Measurements from ENCODE around the gene ZMAT2.
"Not testable (repeated sequence)": the region's sequence is repeated elsewhere in the genome, so short reads cannot be mapped to it uniquely, and the experiment has no call there.

Gene ZMAT2

DNA sequence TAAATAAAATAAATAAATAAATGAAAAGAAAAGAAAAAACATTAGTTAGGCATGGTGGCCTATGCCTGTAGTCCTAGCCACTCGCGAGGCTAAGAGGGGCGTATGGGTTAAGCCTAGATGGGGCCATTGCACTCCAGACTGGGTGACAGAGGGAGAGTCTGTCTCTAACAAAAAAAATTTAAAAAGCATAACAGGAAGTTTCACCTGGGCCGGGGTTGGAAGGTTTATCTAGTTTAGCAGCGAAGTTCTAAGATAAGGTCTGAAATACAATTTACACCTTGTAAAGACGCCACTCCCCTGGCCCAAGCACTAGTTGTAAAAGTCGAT is 18.0 kb downstream of the ZMAT2 start:
- ChIA-PET POLR2A (interaction anchor here (0.6 to 1.3 kb wide), 5 partner anchors 9 to 318 kb away, joined by 3 to 4 read pairs (median 3); partner anchors contain the start of genes HARS1 and ZMAT2), CTCF (interaction anchor here (0.6 to 4.9 kb wide), 5 partner anchors 346 to 474 kb away, joined by 3 to 57 read pairs (median 6); partner anchors contain the start of gene SLC4A9)
- DNase-seq (ENCODE audit: low read depth, low spot score), result no peak
- TF ChIP-seq, protein P1, sequence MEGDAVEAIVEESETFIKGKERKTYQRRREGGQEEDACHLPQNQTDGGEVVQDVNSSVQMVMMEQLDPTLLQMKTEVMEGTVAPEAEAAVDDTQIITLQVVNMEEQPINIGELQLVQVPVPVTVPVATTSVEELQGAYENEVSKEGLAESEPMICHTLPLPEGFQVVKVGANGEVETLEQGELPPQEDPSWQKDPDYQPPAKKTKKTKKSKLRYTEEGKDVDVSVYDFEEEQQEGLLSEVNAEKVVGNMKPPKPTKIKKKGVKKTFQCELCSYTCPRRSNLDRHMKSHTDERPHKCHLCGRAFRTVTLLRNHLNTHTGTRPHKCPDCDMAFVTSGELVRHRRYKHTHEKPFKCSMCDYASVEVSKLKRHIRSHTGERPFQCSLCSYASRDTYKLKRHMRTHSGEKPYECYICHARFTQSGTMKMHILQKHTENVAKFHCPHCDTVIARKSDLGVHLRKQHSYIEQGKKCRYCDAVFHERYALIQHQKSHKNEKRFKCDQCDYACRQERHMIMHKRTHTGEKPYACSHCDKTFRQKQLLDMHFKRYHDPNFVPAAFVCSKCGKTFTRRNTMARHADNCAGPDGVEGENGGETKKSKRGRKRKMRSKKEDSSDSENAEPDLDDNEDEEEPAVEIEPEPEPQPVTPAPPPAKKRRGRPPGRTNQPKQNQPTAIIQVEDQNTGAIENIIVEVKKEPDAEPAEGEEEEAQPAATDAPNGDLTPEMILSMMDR (IDR thresholded peaks at IDR 0.05; ENCODE audit: insufficient read depth, low read length, missing control alignments), result no peak
- peak overlapping the region; percentile 34; the same call in 1 of the 2 replicates for H3K4me3 ChIP-seq (ENCODE audit: low read depth, low read length)

DNA sequence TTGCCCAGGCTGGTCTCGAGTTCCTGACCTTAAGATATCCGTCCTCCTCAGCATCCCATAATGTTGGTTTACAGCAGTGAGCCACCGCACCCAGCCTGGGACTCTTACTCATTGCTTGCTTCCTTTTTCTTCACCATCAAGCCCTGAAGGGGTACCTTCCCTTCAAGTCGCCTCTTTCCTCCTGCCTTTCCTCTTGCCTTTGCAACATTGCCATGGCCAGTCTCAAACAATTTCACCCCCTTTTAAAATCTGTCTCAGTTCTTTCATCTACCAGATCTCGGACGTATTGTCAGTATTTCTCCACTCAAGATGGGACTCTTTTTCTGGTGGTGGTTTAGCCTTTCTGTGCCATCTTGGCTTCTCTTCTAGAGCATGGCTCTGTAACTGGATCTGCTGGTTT is 20.5 kb downstream of the ZMAT2 start:
- H3K4me3 ChIP-seq (ENCODE audit: low read depth, low read length); POLR2A ChIA-PET; DNase-seq (ENCODE audit: low read depth, low spot score): not testable (repeated sequence)
- CTCF ChIA-PET, result interaction anchor here (0.6 to 4.9 kb wide), 8 partner anchors 9 to 478 kb away, joined by 3 to 57 read pairs (median 10); partner anchors contain the start of gene SLC4A9

DNA sequence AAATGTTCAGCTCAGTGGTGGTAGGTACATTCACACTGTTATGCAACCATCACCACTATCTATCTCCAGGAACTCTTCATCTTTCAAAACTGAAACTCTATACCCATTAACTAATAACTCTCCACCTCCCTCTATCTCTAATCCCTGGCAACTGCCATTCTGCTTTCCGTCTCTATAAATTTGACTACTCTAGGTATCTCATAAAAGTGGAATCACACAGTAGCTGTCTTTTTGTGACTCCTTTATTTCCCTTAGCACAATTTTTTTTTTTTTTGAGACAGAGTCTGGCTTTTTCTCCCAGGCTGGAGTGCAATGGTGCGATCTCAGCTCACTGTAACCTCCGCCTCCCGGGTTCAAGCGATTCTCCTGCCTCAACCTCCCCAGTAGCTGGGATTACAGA is 21.1 kb downstream of the ZMAT2 start:
- DNase-seq (ENCODE audit: low read depth, low spot score); POLR2A ChIA-PET; H3K4me3 ChIP-seq (ENCODE audit: low read depth, low read length): not testable (repeated sequence)
- CTCF ChIA-PET, result interaction anchor here (0.9 to 4.9 kb wide), 5 partner anchors 10 to 479 kb away, joined by 3 to 57 read pairs (median 20); partner anchors contain the start of gene SLC4A9

DNA sequence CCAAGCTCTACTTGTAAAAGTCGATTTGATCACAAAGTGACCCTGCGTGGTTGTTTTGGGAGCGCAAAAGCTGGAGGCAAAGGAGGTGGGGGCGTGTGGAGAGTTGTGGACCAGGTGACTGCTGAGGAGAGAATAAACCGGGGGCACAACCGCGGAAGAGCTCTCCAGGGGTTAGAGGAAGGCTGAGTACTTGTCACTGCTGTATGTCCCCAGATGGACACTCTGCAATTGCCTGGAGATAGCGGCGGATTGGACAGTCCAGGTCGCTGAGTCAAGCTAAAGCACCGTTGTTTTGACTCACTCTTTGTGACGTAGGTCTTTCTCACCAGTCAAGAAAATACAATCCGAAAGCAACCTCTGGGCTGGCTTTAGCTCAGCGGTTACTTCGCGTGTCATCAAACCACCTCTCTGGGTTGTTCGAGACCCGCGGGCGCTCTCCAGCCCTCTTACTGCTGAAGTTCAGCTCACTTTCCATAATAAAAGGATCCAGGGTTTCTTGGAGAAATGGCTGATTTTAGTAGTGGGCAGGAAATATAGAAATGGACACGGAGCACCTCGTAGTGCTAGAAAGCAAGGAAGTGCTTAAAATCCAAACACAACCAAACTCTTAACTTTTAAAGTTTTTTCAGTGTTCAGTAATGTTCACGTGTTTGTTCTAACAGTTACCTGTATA is 25.7 kb downstream of the ZMAT2 start:
- peak; percentile 76 for DNase-seq (ENCODE audit: low read depth, low spot score)
- CTCF ChIA-PET, result interaction anchor here (1.1 to 1.9 kb wide), 4 partner anchors 179 to 374 kb away, joined by 4 to 6 read pairs (median 4); partner anchors contain the start of gene EIF4EBP3
- peak overlapping the region; percentile 63 for H3K4me3 ChIP-seq (ENCODE audit: low read depth, low read length)
- POLR2A ChIA-PET, result interaction anchor here (0.6 kb wide), 1 partner anchor 78 kb away, joined by 5 read pairs; the partner anchor contains the start of genes IK and NDUFA2
- TF ChIP-seq, protein P1 (IDR thresholded peaks at IDR 0.05; ENCODE audit: insufficient read depth, low read length, missing control alignments), result no peak

DNA sequence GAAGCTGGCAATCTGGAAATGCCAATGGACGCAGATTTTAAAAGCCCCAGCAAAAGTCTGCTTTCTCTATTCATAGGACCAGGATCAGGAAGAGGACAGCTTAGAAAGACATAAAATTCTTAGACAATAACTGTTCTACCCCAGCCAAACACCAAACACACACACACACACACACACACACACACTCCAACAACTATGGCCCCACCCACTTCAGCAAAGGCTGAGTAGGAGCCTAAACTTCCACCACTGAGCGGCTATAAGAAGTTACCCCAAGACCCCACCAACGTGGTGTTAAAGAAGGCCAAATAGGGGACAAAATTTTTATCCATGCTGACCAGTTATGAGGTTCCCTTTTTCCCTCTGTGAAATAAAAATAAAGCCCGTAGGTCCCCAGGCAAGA is 32.9 kb downstream of the ZMAT2 start:
- no peak for DNase-seq (ENCODE audit: low read depth, low spot score)
- POLR2A ChIA-PET, result no interaction called here
- CTCF ChIA-PET, result interaction anchor here (0.5 kb wide), 1 partner anchor 40 kb away, joined by 3 read pairs; no protein-coding TSS in a partner anchor
- H3K4me3 ChIP-seq (ENCODE audit: low read depth, low read length), result no peak overlapping the region
- TF ChIP-seq, protein P1 (IDR thresholded peaks at IDR 0.05; ENCODE audit: insufficient read depth, low read length, missing control alignments), result no peak

DNA sequence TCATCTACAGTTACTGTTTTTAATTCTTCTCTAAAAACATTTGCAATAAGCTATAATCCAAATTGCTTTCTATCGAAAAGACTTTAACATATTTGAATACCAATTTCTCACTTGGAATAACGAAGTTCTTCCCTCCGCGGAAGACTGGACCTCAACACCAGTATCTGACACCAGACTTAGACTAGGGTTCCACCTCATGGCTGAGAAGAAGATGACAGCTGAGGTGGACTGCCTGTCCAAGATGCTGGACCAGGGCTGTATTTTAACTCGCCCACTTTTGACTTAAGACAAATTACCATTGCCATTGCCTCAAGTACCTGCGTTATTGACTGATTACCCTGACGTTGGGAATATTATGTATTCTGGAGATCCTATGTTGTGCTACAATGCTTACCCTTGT is 34.1 kb downstream of the ZMAT2 start:
- H3K4me3 ChIP-seq (ENCODE audit: low read depth, low read length), result no peak overlapping the region
- ChIA-PET CTCF (no interaction called here), POLR2A (no interaction called here)
- no peak for DNase-seq (ENCODE audit: low read depth, low spot score)
- TF ChIP-seq, protein P1 (IDR thresholded peaks at IDR 0.05; ENCODE audit: insufficient read depth, low read length, missing control alignments), result no peak

DNA sequence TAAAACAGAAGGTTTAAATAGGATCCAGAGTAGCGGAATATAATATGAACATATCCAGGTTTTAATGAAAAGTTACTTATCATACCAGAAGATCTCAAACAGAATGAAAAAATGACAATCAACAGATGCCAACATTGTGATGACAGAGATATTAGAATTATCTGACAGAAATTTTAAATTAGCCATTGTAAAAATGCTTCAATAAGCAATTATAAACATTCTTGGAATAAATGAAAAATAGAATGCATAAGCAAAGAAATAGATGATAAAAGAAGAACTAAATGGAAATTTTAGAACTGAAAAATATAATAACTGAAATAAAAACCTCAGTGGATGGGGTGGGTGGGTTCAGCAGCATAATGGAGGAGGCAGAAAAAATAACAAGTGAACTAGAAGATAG is 37.2 kb downstream of the ZMAT2 start:
- TF ChIP-seq, protein P1 (IDR thresholded peaks at IDR 0.05; ENCODE audit: insufficient read depth, low read length, missing control alignments), result no peak
- H3K4me3 ChIP-seq (ENCODE audit: low read depth, low read length), result no peak overlapping the region
- POLR2A ChIA-PET, result no interaction called here
- CTCF ChIA-PET, result no interaction called here
- DNase-seq (ENCODE audit: low read depth, low spot score), result no peak

Measured in AG04449 (cell line).